A549 (cell line): Measurements from ENCODE around the gene PKM. TPM values are rescaled to one million over a fixed set of nuclear protein-coding genes. Genes with fewer than 3 reads are reported as not detected.
A peak's percentile ranks its signal among the peaks of the same experiment; 100 is the strongest.

ENCODE experiments used
- ATAC-seq, 2 experiments: fragments of 200-7000 bp in 1 of 2; fragments of >200 bp in 1 of 2; cut with Nextera tagmentation in 1 of 2; cut with Tn5 transposase in 1 of 2; 3 replicates each; pipeline versions ENCODE4 v1.8.0 to v1.9.1; 2018 to 2020; ENCODE audit warnings: mild to moderate bottlenecking in 1 of 2, moderate library complexity in 1 of 2
- CTCF ChIA-PET: fragments of 300-600 bp; sonication (Branson Sonifier 250); formaldehyde crosslinking; extraction: SDS; loops from one replicate; lab custom pipeline; 2021; ENCODE audit warnings: antibody characterized with exemption, inconsistent platforms; lab: Yijun Ruan, JAX
- POLR2A ChIA-PET: fragments of 350-600 bp; formaldehyde crosslinking; extraction: SDS; loops from one replicate; lab custom pipeline; 2021; ENCODE audit warnings: antibody characterized with exemption, inconsistent platforms; lab: Yijun Ruan, JAX
- DNase-seq, 2 experiments: peaks; one replicate each; pipeline versions ENCODE4 v3.0.0 to v3.0.0-alpha.2; 2011 to 2016; ENCODE audit warnings: low read depth in 1 of 2, low spot score in 1 of 2
- FAIRE-seq: peaks from 2 replicates; lab custom pipeline; 2011; peaks lifted over from hg19 to GRCh38; lab: Jason Lieb, UNC
- H3K27ac ChIP-seq, 2 experiments: fragments of >200 bp; sonication (Bioruptor Twin); formaldehyde crosslinking; 3 replicates each; pipeline ENCODE4 v1.5.1; 2016 to 2017
- H3K4me1 ChIP-seq: fragments of >200 bp; sonication (Bioruptor Twin); formaldehyde crosslinking; 3 replicates; pipeline ENCODE4 v1.6.1; 2016
- H3K4me2 ChIP-seq: fragments of >200 bp; sonication (Bioruptor Twin); formaldehyde crosslinking; 3 replicates; pipeline ENCODE4 v1.6.1; 2016
- H3K4me3 ChIP-seq: fragments of >200 bp; sonication (Bioruptor Twin); formaldehyde crosslinking; 3 replicates; pipeline ENCODE4 v1.5.1; 2016
- H3K9me3 ChIP-seq: fragments of >200 bp; sonication (Bioruptor Twin); formaldehyde crosslinking; 3 replicates; pipeline ENCODE4 v1.6.1; 2016
- BHLHE40 ChIP-seq: IDR thresholded peaks from 2 replicates; pipeline ENCODE4 v1.6.1; 2012; ENCODE audit warnings: low read depth, low read length, inconsistent platforms
- CHD2 ChIP-seq: fragments of 150-350 bp; IDR thresholded peaks from 2 replicates; pipeline ENCODE4 v1.6.1; 2014; ENCODE audit warnings: low read length; ENCODE audit not compliant: partially characterized antibody
- CHD4 ChIP-seq: fragments of 200-600 bp; sonication (generic); IDR thresholded peaks from 2 replicates; pipeline ENCODE4 v1.6.1; 2016; ENCODE audit warnings: antibody characterized with exemption, mild to moderate bottlenecking, borderline replicate concordance
- EP300 ChIP-seq, 2 experiments: fragments of >200 bp; sonication (Bioruptor Twin); formaldehyde crosslinking; IDR thresholded peaks; 2 replicates in 1 of 2; 3 replicates in 1 of 2; pipeline ENCODE4 v1.6.1; 2016 to 2017
- FOSL2 ChIP-seq, 2 experiments: fragments of 450-650 bp in 1 of 2; fragments of >200 bp in 1 of 2; sonication (Bioruptor Twin) in 1 of 2; formaldehyde crosslinking; IDR thresholded peaks; 2 replicates each; pipeline versions ENCODE4 v1.5.0 to v1.6.1; 2016 to 2020; ENCODE audit warnings: mild to moderate bottlenecking in 1 of 2, moderate library complexity in 1 of 2
- GATA3 ChIP-seq: IDR thresholded peaks from 2 replicates; pipeline ENCODE4 v1.6.1; 2012; ENCODE audit warnings: borderline replicate concordance
- HOXA7 ChIP-seq: fragments of 250-450 bp; sonication (Bioruptor Pico); IDR thresholded peaks from 2 replicates; pipeline ENCODE4 v1.5.0; 2020; ENCODE audit warnings: mild to moderate bottlenecking, moderate library complexity
- HOXB13 ChIP-seq: fragments of 250-450 bp; sonication (Bioruptor Pico); IDR thresholded peaks from 2 replicates; pipeline ENCODE4 v1.5.0; 2020; ENCODE audit warnings: low read depth, mild to moderate bottlenecking, moderate library complexity
- KDM1A ChIP-seq: fragments of 200-600 bp; sonication (generic); IDR thresholded peaks from 2 replicates; pipeline ENCODE4 v1.6.1; 2016; ENCODE audit warnings: low read depth, mild to moderate bottlenecking
- MYC ChIP-seq: IDR thresholded peaks from 2 replicates; pipeline ENCODE4 v1.6.1; 2012; ENCODE audit warnings: mild to moderate bottlenecking, inconsistent platforms, low read length, improper control_type of control experiment, borderline replicate concordance
- NFE2L2 ChIP-seq: fragments of 150-350 bp; conservative IDR thresholded peaks from 2 replicates; pipeline ENCODE4 v1.6.1; 2014; ENCODE audit warnings: low read length
- NPAS2 ChIP-seq: fragments of 250-450 bp; sonication (Bioruptor Pico); IDR thresholded peaks from 2 replicates; pipeline ENCODE4 v1.8.0; 2022; ENCODE audit warnings: mild to moderate bottlenecking, moderate library complexity, borderline replicate concordance
- PHF8 ChIP-seq: fragments of 200-600 bp; sonication (generic); IDR thresholded peaks from 2 replicates; pipeline ENCODE4 v1.6.1; 2016; ENCODE audit warnings: low read depth, mild to moderate bottlenecking, antibody characterized with exemption, moderate library complexity, borderline replicate concordance
- RARB ChIP-seq: fragments of 250-450 bp; sonication (Bioruptor Pico); IDR thresholded peaks from 2 replicates; pipeline ENCODE4 v1.8.0; 2021; ENCODE audit warnings: mild to moderate bottlenecking, moderate library complexity
- RFX5 ChIP-seq: fragments of 450-650 bp; IDR thresholded peaks from 2 replicates; pipeline ENCODE4 v1.7.1; 2014; ENCODE audit warnings: antibody characterized with exemption, mild to moderate bottlenecking, moderate library complexity
- RNF2 ChIP-seq: fragments of 200-600 bp; sonication (generic); IDR thresholded peaks from 2 replicates; pipeline ENCODE4 v1.6.1; 2016; ENCODE audit warnings: low read depth, mild to moderate bottlenecking, antibody characterized with exemption, moderate library complexity, borderline replicate concordance
- SMC3 ChIP-seq: fragments of >200 bp; sonication (Bioruptor Twin); formaldehyde crosslinking; IDR thresholded peaks from 3 replicates; pipeline ENCODE4 v1.6.1; 2018; ENCODE audit warnings: inconsistent platforms
- TP53 ChIP-seq: fragments of 250-450 bp; sonication (Bioruptor Pico); IDR thresholded peaks from 2 replicates; pipeline ENCODE4 v1.5.0; 2021; ENCODE audit warnings: mild to moderate bottlenecking, moderate library complexity
- ZC3H11A ChIP-seq: fragments of 450-650 bp; IDR thresholded peaks from 2 replicates; pipeline ENCODE4 v1.6.1; 2014; ENCODE audit warnings: antibody characterized with exemption, mild to moderate bottlenecking
- ZFP36 ChIP-seq: fragments of 450-650 bp; IDR thresholded peaks from 2 replicates; pipeline ENCODE4 v1.6.1; 2014; ENCODE audit warnings: borderline replicate concordance; ENCODE audit not compliant: partially characterized antibody
- ZNF302 ChIP-seq: fragments of 250-450 bp; sonication (Bioruptor Pico); IDR thresholded peaks from 2 replicates; pipeline ENCODE4 v1.9.0; 2021; ENCODE audit warnings: inconsistent platforms, mild to moderate bottlenecking, moderate library complexity
- WGBS: methylation state at CpG from one replicate; pipeline ENCODE4 v1.1.6; 2017; ENCODE audit errors: missing lambda C conversion rate; 5-methylcytosine and 5-hydroxymethylcytosine counted together
- polyA plus RNA-seq, 4 experiments: library from polyadenylated mRNA; depleted of rRNA in 3 of 4; stranded (reverse); fragments of >200 nt; fragmentation: RNase III in 1 of 4; extraction: RNeasy Plus Mini Kit Qiagen cat#74134 plus additional on column Dnase treatment in 1 of 4; gene quantifications; 2 replicates in 3 of 4; 3 replicates in 1 of 4; pipeline ENCODE4 v1.2.3, GENCODE V29; 2011 to 2017
- TF ChIP-seq, protein P1 (sequence below): fragments of 250-450 bp; sonication (Bioruptor Pico); IDR thresholded peaks from 2 replicates; pipeline ENCODE4 v1.5.0; 2021; ENCODE audit warnings: mild to moderate bottlenecking, moderate library complexity, borderline replicate concordance
- TF ChIP-seq, protein P2 (sequence below): fragments of >200 bp; sonication (Bioruptor Twin); formaldehyde crosslinking; IDR thresholded peaks from 2 replicates; pipeline ENCODE4 v1.6.1; 2016
- TF ChIP-seq, protein P3 (sequence below): fragments of 450-650 bp; IDR thresholded peaks from 2 replicates; pipeline ENCODE4 v1.6.1; 2014; ENCODE audit warnings: antibody characterized with exemption
- TF ChIP-seq, protein P4 (sequence below): fragments of 250-450 bp; sonication (Bioruptor Pico); IDR thresholded peaks from 2 replicates; pipeline ENCODE4 v1.5.0; 2020; ENCODE audit warnings: low read depth, mild to moderate bottlenecking, moderate library complexity
- TF ChIP-seq, protein P5 (sequence below): fragments of >200 bp; sonication (Bioruptor Twin); formaldehyde crosslinking; IDR thresholded peaks from 3 replicates; pipeline ENCODE4 v1.5.1; 2016

PKM gene
- polyA plus RNA-seq, 2 of the 4 experiments (the other 2 are of a cell fraction) = 3,443 to 3,848 TPM

DNA sequence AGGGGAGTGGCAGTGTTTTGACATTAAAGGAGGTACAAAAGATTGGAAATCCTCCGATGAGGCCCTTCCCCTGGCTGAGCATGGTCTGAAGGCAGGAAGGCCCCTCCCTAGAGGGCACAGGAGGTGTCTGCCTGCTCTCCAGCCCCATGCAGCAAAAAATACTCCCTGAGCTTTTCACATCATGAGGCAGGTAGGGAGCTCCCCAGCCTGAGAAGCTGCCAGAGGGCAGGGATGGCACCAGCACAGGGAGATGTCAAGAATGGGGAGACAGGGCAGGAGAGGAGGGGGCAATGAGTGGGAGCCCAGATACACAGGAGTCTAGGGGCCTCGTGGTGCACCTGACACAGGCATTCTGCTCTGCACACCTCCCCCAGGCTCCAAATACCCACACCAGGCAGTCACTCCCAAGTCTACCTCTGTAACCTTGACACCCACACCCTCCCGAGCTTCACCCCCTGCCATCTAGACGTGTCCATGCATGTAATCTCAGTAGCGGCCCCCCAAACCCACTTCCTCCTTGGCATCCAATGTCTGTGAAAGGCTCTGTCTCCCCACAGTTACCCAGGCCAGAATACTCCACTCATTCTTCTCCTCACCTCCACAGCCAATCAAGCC, 56.3 kb downstream of the PKM start:
- ATAC-seq (peak in 1 of 2 experiments; percentile 6; a peak in 1 of 6 replicates), FAIRE-seq (no peak), DNase-seq (no peak)
- H3K4me3 ChIP-seq = no peak overlapping the region
- H3K4me2 ChIP-seq = no peak overlapping the region
- H3K27ac ChIP-seq = no peak overlapping the region
- POLR2A ChIA-PET = no interaction called here
- H3K4me1 ChIP-seq = 0 out of 3 replicates have a peak, but pooled peaks cover 2% of the 10 kb centered on the region
- CTCF ChIA-PET = interaction anchor here (0.5 to 2.0 kb wide), 5 partner anchors 9 to 394 kb away, joined by 3 to 8 read pairs (median 5); no protein-coding TSS in a partner anchor
- TF ChIP-seq HOXB13 (CRISPR knock-in tag) (no peak), RARB (CRISPR knock-in tag) (no peak), RNF2 (no peak), MYC (no peak), RFX5 (no peak), BHLHE40 (no peak), KDM1A (no peak), FOSL2 (IDR thresholded peaks at IDR 0.05) (no peak), FOSL2 (CRISPR knock-in tag; IDR thresholded peaks at IDR 0.05) (no peak), ZFP36 (no peak), HOXA7 (CRISPR knock-in tag) (no peak), CHD4 (no peak), PHF8 (no peak)
- TF ChIP-seq, protein P1, sequence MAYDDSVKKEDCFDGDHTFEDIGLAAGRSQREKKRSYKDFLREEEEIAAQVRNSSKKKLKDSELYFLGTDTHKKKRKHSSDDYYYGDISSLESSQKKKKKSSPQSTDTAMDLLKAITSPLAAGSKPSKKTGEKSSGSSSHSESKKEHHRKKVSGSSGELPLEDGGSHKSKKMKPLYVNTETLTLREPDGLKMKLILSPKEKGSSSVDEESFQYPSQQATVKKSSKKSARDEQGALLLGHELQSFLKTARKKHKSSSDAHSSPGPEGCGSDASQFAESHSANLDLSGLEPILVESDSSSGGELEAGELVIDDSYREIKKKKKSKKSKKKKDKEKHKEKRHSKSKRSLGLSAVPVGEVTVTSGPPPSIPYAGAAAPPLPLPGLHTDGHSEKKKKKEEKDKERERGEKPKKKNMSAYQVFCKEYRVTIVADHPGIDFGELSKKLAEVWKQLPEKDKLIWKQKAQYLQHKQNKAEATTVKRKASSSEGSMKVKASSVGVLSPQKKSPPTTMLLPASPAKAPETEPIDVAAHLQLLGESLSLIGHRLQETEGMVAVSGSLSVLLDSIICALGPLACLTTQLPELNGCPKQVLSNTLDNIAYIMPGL = no peak
- no peaks in the 10 kb centered on the region for H3K9me3 ChIP-seq
- WGBS = 51% methylated on average over 5 of the region's 5 CpGs

DNA sequence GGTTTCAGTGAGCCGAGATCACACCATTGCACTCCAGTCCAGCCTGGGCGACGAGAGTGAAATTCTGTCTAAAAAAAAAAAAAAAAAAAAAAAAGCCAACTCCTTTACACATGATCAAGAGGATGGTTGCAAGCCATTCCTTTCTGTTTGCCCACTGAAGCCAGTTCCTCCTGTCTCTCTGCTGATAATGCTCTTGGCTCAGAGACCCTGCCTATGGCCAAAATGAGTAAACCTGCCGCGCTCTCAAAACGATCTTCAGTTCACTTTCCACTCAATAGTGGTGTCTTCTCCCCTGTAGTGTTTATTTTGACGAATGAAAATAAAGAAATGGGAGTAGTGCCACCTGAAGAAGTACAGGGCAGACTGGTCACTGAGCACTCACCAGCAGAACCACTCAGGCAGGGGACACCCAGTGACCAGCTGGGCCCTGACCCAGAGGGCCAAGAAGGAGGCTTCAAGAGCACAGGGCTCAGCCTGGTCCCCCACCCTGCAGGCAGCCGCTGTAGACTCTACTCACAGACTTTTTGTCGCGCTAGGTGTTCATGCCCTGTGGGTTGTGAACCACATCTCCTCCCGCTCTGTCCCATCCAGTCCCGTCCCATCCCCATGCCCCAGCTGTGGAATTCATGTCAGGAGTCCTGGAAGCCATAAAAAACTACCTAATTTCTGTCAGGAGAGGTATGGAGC, 57.0 kb downstream of the PKM start:
- DNase-seq (no peak), FAIRE-seq (no peak), ATAC-seq (no peak)
- Histone ChIP-seq H3K4me3 (no peak overlapping the region), H3K27ac (no peak overlapping the region), H3K4me2 (no peak overlapping the region), H3K9me3 (no peaks in the 10 kb centered on the region), H3K4me1 (no peaks in the 10 kb centered on the region)
- 84% methylated on average over 12 of the region's 12 CpGs for WGBS
- POLR2A ChIA-PET = no interaction called here
- TF ChIP-seq CHD2 (no peak), NPAS2 (CRISPR knock-in tag) (no peak)
- TF ChIP-seq, protein P2, sequence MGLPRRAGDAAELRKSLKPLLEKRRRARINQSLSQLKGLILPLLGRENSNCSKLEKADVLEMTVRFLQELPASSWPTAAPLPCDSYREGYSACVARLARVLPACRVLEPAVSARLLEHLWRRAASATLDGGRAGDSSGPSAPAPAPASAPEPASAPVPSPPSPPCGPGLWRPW = no peak
- TF ChIP-seq, all 56 proteins: peak for 0
- CTCF ChIA-PET = interaction anchor here (0.5 to 2.0 kb wide), 6 partner anchors 10 to 393 kb away, joined by 3 to 8 read pairs (median 5); no protein-coding TSS in a partner anchor

DNA sequence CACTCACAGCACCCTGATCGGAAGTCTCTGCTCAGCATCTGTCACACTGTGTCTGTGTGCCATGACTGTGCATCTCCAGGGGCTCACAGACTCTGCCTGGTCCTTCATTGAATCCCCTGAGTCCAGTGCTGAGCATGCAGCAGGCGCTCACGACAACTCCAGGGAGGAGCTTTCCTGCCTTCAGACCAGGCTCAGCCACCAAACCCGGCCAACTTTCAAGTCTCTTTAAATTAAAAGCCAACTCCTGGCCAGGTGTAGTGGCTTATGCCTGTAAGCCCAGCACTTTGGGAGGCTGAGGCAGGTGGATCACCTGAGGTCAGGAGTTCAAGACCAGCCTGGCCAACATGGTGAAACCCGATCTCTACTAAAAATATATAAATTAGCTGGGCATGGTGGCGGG, 57.6 kb downstream of the PKM start:
- Histone ChIP-seq H3K4me1 (no peaks in the 10 kb centered on the region), H3K4me2 (no peak overlapping the region), H3K27ac (no peak overlapping the region), H3K9me3 (no peaks in the 10 kb centered on the region), H3K4me3 (no peak overlapping the region)
- ATAC-seq (no peak), FAIRE-seq (no peak), DNase-seq (no peak)
- ChIA-PET POLR2A (no interaction called here), CTCF (interaction anchor here (1.0 to 1.8 kb wide), 4 partner anchors 8 to 372 kb away, joined by 4 to 8 read pairs (median 5); no protein-coding TSS in a partner anchor)
- 86% methylated on average over 6 of the region's 6 CpGs for WGBS
- TF ChIP-seq GATA3 (no peak), HOXA7 (CRISPR knock-in tag) (no peak), ZC3H11A (no peak), NFE2L2 (no peak), EP300 (IDR thresholded peaks at IDR 0.05) (no peak), ZNF302 (CRISPR knock-in tag) (no peak), TP53 (CRISPR knock-in tag) (no peak), SMC3 (no peak), FOSL2 (IDR thresholded peaks at IDR 0.05) (no peak), FOSL2 (CRISPR knock-in tag; IDR thresholded peaks at IDR 0.05) (no peak)
- TF ChIP-seq, protein P3, sequence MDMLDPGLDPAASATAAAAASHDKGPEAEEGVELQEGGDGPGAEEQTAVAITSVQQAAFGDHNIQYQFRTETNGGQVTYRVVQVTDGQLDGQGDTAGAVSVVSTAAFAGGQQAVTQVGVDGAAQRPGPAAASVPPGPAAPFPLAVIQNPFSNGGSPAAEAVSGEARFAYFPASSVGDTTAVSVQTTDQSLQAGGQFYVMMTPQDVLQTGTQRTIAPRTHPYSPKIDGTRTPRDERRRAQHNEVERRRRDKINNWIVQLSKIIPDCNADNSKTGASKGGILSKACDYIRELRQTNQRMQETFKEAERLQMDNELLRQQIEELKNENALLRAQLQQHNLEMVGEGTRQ = no peak
- TF ChIP-seq, protein P4, sequence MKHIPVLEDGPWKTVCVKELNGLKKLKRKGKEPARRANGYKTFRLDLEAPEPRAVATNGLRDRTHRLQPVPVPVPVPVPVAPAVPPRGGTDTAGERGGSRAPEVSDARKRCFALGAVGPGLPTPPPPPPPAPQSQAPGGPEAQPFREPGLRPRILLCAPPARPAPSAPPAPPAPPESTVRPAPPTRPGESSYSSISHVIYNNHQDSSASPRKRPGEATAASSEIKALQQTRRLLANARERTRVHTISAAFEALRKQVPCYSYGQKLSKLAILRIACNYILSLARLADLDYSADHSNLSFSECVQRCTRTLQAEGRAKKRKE (CRISPR knock-in tag) = no peak
- TF ChIP-seq, protein P5, sequence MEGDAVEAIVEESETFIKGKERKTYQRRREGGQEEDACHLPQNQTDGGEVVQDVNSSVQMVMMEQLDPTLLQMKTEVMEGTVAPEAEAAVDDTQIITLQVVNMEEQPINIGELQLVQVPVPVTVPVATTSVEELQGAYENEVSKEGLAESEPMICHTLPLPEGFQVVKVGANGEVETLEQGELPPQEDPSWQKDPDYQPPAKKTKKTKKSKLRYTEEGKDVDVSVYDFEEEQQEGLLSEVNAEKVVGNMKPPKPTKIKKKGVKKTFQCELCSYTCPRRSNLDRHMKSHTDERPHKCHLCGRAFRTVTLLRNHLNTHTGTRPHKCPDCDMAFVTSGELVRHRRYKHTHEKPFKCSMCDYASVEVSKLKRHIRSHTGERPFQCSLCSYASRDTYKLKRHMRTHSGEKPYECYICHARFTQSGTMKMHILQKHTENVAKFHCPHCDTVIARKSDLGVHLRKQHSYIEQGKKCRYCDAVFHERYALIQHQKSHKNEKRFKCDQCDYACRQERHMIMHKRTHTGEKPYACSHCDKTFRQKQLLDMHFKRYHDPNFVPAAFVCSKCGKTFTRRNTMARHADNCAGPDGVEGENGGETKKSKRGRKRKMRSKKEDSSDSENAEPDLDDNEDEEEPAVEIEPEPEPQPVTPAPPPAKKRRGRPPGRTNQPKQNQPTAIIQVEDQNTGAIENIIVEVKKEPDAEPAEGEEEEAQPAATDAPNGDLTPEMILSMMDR = no peak
- TF ChIP-seq, protein P2 = no peak
